ENCODE measurements around the gene METTL16. TPM values are rescaled to one million over a fixed set of nuclear protein-coding genes. Genes with fewer than 3 reads are reported as not detected.
A peak's percentile ranks its signal among the peaks of the same experiment; 100 is the strongest.

METTL16 gene
- total and polyA plus RNA-seq, 2 of the 4 experiments (the other 2 are of a cell fraction): 11.8 to 15.4 TPM

- H2BK15ac ChIP-seq (ENCODE audit: low read depth, low read length): no peak overlapping the region
- no peak overlapping the region; the same call in 1 of the 2 replicates for H4K5ac ChIP-seq (ENCODE audit: low read depth, low read length)
- 0% methylated on average over 13 of the region's 43 CpGs; no CpG with 5 or more reads in 1 of the 2 experiments for WGBS, 2 experiments (ENCODE audit: extremely low coverage in 2 of 2, insufficient read length in 1 of 2)
- H3K9ac ChIP-seq (ENCODE audit: low read depth, low read length): peak overlapping the region; percentile 86
- peaks cover 42% of the 10 kb centered on the region for H3K4me1 ChIP-seq (ENCODE audit: control insufficient read depth, insufficient read depth, low read length)
- peak overlapping the region; percentile 95 for H2AFZ ChIP-seq (replicated peaks; ENCODE audit: low read length, poor library complexity)
- DNase-seq (no peak), ATAC-seq (ENCODE audit: low read depth) (no peak)
- in situ Hi-C loops (cut with MboI; ENCODE audit: low sequenced_read_pairs) (no loop called here), dilution Hi-C loops (cut with HindIII; ENCODE audit: low sequenced_read_pairs, unreplicated experiment) (no loop called here), intact Hi-C loops (cut with micrococcal nuclease) (no loop called here)
- peak overlapping the region in 1 of 2 experiments; percentile 81; a peak in 1 of 4 replicates for H4K8ac ChIP-seq (ENCODE audit: low read depth in 2 of 2, low read length in 2 of 2)
- peak overlapping the region; percentile 58 for H3K56ac ChIP-seq (ENCODE audit: extremely low read depth, insufficient read depth, low read length)
- H3K79me1 ChIP-seq (ENCODE audit: low read depth in 1 of 2, low read length in 2 of 2): peaks cover 13 to 61% of the 10 kb centered on the region in 2 experiments; a peak in 3 of 4 replicates
- H4K20me1 ChIP-seq (ENCODE audit: insufficient read depth, low read length): peaks cover 26% of the 10 kb centered on the region
- peak overlapping the region; percentile 86 for H3K4me2 ChIP-seq (ENCODE audit: low read depth, low read length)
- peak overlapping the region; percentile 96 for H2AK9ac ChIP-seq (replicated peaks; ENCODE audit: low read depth, low read length, poor library complexity)
- TF ChIP-seq CHD1 (IDR thresholded peaks at IDR 0.05; ENCODE audit: low read depth, low read length): no peak
- TF ChIP-seq MXI1 (IDR thresholded peaks at IDR 0.05; ENCODE audit: borderline replicate concordance, low read depth, low read length): peak; percentile 71; the same call in 1 of the 2 replicates
- H3K18ac ChIP-seq (ENCODE audit: low read depth, low read length): no peak overlapping the region; the same call in 1 of the 2 replicates
- CTCF ChIA-PET: no interaction called here
- peak overlapping the region; percentile 85; the same call in 1 of the 2 replicates for H3K14ac ChIP-seq (replicated peaks; ENCODE audit: low read depth, low read length)
- no peaks in the 10 kb centered on the region for H3K36me3 ChIP-seq (ENCODE audit: control insufficient read depth, insufficient read depth, low read length)
- peaks cover 29% of the 10 kb centered on the region for H3K9me1 ChIP-seq (ENCODE audit: insufficient read depth, low read length)
- 0 out of 2 replicates have a peak overlapping the region, but pooled peaks have one; percentile 7 for H2AK5ac ChIP-seq (ENCODE audit: low read depth, low read length)
- POLR2A ChIA-PET (ENCODE audit: unreplicated experiment): no interaction called here
- no peaks in the 10 kb centered on the region for H3K9me3 ChIP-seq (ENCODE audit: control insufficient read depth, insufficient read depth, low read length)
- H2BK5ac ChIP-seq (ENCODE audit: low read depth, low read length, poor library complexity, severe bottlenecking): peak overlapping the region; percentile 91
- BruUV-seq (replicated peaks): no TSS peak
- H4K91ac ChIP-seq (ENCODE audit: insufficient read depth, low read depth, low read length): peak overlapping the region; percentile 89; the same call in 1 of the 2 replicates
- no peak overlapping the region for H2BK20ac ChIP-seq (ENCODE audit: low read depth, low read length)
- H3K4ac ChIP-seq (ENCODE audit: low read depth, low read length): peak overlapping the region; percentile 93
- peak overlapping the region; percentile 83 for H3K4me3 ChIP-seq (ENCODE audit: insufficient read depth, low read depth, low read length)
- no peaks in the 10 kb centered on the region for H3K27me3 ChIP-seq (ENCODE audit: control insufficient read depth, insufficient read depth, low read length)
- 0 out of 2 replicates have a peak overlapping the region, but pooled peaks have one; percentile 37 for H2BK120ac ChIP-seq (ENCODE audit: low read depth, low read length)
- peak overlapping the region; percentile 94 for H3K27ac ChIP-seq (ENCODE audit: insufficient read depth, low read length)
- peak overlapping the region; percentile 97; the same call in 1 of the 2 replicates for H3K23ac ChIP-seq (ENCODE audit: low read depth, low read length)
These were observed 111.2 kb downstream of the METTL16 start for GRCh38 chr17:2400474-2400866.
